Measurements from ENCODE around the gene TJP1. TPM values are rescaled to one million over a fixed set of nuclear protein-coding genes. Genes with fewer than 3 reads are reported as not detected.

TJP1 gene
- polyA plus RNA-seq, 1 experiment, result 42.5 TPM

DNA sequence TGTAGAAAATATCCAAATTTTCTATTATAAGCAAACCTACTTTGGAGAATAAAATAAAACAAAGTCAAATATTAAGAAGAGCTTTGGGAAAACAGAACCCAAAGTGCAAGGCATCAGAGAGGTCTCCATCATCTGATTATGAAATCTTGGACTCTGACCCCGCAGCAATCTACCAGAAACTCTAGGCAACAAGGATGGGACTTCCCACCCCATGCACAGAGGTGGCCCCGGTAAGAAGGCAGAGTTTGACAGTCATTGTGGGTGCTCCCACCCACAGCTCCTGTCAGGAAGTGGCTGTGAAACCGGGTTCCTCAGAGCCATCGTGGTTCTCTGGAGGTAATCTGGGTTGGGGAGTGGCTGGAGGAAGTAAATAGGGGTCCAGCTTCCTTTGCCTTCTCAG, 37.0 kb upstream of the TJP1 start:
- no peak for DNase-seq (ENCODE audit: low read depth)
- Histone ChIP-seq H3K4me3 (ENCODE audit: low read depth, low read length) (no peak overlapping the region), H3K36me3 (ENCODE audit: control insufficient read depth, insufficient read depth, low read length) (no peaks in the 10 kb centered on the region), H3K27me3 (ENCODE audit: control insufficient read depth, insufficient read depth, low read length) (no peaks in the 10 kb centered on the region)
- TF ChIP-seq, protein P1, sequence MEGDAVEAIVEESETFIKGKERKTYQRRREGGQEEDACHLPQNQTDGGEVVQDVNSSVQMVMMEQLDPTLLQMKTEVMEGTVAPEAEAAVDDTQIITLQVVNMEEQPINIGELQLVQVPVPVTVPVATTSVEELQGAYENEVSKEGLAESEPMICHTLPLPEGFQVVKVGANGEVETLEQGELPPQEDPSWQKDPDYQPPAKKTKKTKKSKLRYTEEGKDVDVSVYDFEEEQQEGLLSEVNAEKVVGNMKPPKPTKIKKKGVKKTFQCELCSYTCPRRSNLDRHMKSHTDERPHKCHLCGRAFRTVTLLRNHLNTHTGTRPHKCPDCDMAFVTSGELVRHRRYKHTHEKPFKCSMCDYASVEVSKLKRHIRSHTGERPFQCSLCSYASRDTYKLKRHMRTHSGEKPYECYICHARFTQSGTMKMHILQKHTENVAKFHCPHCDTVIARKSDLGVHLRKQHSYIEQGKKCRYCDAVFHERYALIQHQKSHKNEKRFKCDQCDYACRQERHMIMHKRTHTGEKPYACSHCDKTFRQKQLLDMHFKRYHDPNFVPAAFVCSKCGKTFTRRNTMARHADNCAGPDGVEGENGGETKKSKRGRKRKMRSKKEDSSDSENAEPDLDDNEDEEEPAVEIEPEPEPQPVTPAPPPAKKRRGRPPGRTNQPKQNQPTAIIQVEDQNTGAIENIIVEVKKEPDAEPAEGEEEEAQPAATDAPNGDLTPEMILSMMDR (IDR thresholded peaks at IDR 0.05; ENCODE audit: insufficient read depth, low read depth, low read length), result no peak
- ChIA-PET CTCF (interaction anchor here (0.7 to 1.0 kb wide), 2 partner anchors 12 to 41 kb away, joined by 3 read pairs; no protein-coding TSS in a partner anchor), POLR2A (no interaction called here)

DNA sequence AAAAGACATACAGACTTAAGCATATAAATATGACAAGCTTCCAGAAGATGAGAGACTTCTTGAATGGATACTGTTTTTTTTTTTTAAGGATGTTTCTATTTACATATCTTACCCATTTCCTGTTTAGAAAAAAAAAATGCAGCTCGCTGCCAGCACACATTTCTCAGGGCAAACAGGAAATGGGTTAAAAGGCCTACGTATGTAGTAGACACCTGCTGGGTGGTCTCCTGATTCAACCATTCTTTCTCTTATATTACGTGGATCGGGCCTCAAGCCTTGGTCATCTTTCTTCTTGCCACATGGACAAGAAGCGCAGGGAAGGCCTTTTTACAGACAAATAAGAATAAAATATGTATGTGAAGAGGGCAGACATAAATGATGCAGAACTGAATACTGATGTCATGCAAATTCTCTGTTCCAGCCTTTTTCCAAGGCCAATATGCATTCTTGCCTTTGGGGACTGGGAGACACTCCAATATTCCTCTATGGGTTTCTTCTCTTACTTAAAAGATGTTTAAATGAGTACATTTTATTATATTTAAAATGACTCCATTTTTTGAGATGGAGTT, 35.0 kb upstream of the TJP1 start:
- no peak for DNase-seq (ENCODE audit: low read depth)
- ChIA-PET CTCF (no interaction called here), POLR2A (no interaction called here)
- no peak overlapping the region for H3K4me3 ChIP-seq (ENCODE audit: low read depth, low read length)
- H3K36me3 ChIP-seq (ENCODE audit: control insufficient read depth, insufficient read depth, low read length), result no peaks in the 10 kb centered on the region
- TF ChIP-seq, protein P1 (IDR thresholded peaks at IDR 0.05; ENCODE audit: insufficient read depth, low read depth, low read length), result no peak
- H3K27me3 ChIP-seq (ENCODE audit: control insufficient read depth, insufficient read depth, low read length), result no peaks in the 10 kb centered on the region

DNA sequence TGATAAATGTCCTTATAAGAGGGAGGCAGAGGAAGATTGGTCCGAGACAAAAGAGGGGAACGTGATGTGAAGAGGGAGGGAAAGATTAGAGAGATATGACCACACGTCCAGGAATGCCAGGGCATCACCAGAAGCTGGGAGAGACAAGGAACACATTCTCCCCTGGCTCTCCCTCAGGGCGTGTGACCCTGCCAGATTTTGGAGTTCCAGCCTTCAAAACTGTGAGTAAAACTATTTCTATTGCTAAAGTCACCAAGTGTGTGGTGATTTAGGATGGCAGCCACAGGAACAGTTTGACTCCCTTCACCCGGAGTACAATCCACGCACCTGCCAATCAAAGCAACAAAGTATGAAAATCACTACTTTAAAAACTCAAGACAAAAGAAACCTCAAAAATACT, 32.1 kb upstream of the TJP1 start:
- CTCF ChIA-PET, result no interaction called here
- DNase-seq (ENCODE audit: low read depth), result no peak
- POLR2A ChIA-PET, result no interaction called here
- Histone ChIP-seq H3K27me3 (ENCODE audit: control insufficient read depth, insufficient read depth, low read length) (no peaks in the 10 kb centered on the region), H3K4me3 (ENCODE audit: low read depth, low read length) (no peak overlapping the region), H3K36me3 (ENCODE audit: control insufficient read depth, insufficient read depth, low read length) (no peaks in the 10 kb centered on the region)
- TF ChIP-seq, protein P1 (IDR thresholded peaks at IDR 0.05; ENCODE audit: insufficient read depth, low read depth, low read length), result no peak

DNA sequence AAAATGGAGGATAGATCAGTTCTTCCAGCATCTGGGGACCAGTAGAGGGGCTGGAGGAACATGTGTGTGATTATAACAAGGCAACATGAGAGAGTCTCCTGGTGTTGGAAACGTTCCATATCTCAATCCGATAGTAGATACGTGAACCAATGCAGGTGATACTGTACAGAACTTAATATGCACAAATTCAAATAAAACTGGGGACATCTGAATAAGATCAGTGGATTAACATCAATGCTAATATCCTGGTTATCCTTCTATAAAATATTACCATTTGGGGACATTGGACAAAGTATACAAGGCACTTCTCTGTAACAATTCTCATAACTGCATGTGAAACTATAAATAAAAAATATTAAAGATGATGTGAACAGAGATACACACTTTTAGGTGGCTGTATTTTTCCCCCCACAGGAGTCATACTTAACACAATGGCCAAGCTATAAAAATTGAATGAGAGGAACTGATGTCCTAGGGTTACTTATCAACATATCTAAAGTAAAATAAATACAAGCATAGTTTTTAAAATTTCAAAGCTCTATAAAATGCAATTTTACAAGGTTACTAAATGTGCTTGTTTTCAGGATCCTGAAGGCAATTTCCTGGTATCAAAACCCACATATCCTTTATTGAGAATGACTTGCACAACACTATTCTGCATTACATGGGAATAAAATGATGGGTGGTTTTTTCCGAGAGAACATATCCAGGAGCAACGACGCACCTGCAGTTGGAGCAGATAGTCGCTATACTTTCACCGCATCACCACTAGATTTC, 31.1 kb upstream of the TJP1 start:
- no peaks in the 10 kb centered on the region for H3K27me3 ChIP-seq (ENCODE audit: control insufficient read depth, insufficient read depth, low read length)
- TF ChIP-seq, protein P1 (IDR thresholded peaks at IDR 0.05; ENCODE audit: insufficient read depth, low read depth, low read length), result no peak
- no peaks in the 10 kb centered on the region for H3K36me3 ChIP-seq (ENCODE audit: control insufficient read depth, insufficient read depth, low read length)
- H3K4me3 ChIP-seq (ENCODE audit: low read depth, low read length), result no peak overlapping the region
- DNase-seq (ENCODE audit: low read depth), result no peak
- ChIA-PET CTCF (no interaction called here), POLR2A (no interaction called here)

DNA sequence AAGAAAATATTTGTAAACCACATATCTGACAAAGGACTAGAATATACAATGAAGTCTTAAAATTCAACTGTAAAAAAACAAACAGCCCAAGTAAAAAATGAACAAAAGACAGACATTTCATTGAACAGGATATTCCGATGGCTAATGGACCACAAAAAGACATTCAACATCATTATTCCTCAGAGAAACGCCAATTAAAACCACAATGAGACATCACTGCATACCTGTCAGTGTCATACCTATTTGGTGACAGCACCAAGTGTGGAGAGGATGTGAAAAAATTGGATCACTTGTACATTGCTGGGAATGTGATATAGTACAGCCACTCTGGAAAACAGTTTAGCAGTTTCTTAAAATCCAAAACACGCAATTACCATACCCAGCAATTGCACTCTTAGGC, 29.9 kb upstream of the TJP1 start:
- TF ChIP-seq, protein P1 (IDR thresholded peaks at IDR 0.05; ENCODE audit: insufficient read depth, low read depth, low read length), result no peak
- Histone ChIP-seq H3K27me3 (ENCODE audit: control insufficient read depth, insufficient read depth, low read length) (no peaks in the 10 kb centered on the region), H3K4me3 (ENCODE audit: low read depth, low read length) (no peak overlapping the region), H3K36me3 (ENCODE audit: control insufficient read depth, insufficient read depth, low read length) (no peaks in the 10 kb centered on the region)
- POLR2A ChIA-PET, result no interaction called here
- no peak for DNase-seq (ENCODE audit: low read depth)
- CTCF ChIA-PET, result no interaction called here
